ENCODE data around the gene TBC1D8.

Gene TBC1D8

GRCh38 chr2:101114268-101114783 is 36.9 kb downstream of the TBC1D8 start:
- TF ChIP-seq, protein P1, sequence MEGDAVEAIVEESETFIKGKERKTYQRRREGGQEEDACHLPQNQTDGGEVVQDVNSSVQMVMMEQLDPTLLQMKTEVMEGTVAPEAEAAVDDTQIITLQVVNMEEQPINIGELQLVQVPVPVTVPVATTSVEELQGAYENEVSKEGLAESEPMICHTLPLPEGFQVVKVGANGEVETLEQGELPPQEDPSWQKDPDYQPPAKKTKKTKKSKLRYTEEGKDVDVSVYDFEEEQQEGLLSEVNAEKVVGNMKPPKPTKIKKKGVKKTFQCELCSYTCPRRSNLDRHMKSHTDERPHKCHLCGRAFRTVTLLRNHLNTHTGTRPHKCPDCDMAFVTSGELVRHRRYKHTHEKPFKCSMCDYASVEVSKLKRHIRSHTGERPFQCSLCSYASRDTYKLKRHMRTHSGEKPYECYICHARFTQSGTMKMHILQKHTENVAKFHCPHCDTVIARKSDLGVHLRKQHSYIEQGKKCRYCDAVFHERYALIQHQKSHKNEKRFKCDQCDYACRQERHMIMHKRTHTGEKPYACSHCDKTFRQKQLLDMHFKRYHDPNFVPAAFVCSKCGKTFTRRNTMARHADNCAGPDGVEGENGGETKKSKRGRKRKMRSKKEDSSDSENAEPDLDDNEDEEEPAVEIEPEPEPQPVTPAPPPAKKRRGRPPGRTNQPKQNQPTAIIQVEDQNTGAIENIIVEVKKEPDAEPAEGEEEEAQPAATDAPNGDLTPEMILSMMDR (conservative IDR thresholded peaks at IDR 0.05; ENCODE audit: control insufficient read depth, insufficient read depth, low read depth, low read length), result no peak
- H3K4me3 ChIP-seq (ENCODE audit: control insufficient read depth, low read depth, low read length), result no peak overlapping the region

DNA sequence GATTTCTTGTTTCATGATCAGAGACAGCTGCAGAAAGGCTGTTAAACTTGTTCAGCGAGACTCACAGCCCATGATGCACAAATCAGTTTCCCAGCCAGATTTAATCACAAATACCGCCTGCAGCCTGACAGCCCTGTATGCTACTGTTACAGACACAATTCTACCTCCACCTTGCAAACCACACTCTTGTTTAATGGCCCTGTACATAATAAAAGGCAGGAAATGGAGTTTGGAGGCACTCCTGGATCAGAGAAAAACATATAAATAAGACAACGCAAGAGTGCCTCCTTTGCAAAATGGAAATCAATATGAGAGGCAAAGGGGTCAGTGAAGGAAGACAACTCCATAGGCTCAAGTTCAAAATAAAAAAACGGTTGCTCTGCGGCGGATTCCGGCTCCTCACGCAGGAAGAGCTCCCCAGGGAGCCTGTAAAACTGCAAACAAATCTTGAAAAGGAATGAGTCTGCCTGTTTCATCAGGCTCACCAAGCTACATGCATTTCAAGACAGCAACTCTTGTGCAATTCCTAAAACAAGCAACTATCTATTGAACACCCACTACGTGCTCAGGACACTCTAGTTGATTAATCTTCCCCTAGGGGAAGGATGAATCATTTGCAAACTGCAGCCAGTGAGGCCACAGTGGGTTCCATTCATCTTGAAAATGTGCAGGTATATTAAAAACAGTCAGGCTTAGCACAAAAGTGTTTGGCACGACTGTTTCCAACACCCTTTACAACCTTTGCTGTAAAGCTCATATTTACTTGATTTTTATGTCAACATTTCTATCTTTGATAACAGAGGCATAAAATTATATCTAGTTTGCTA is 37.5 kb downstream of the TBC1D8 start:
- DNase-seq (ENCODE audit: low read depth), result peak; percentile 99
- no peak overlapping the region for H3K4me3 ChIP-seq (ENCODE audit: control insufficient read depth, low read depth, low read length)
- TF ChIP-seq, protein P1 (conservative IDR thresholded peaks at IDR 0.05; ENCODE audit: control insufficient read depth, insufficient read depth, low read depth, low read length), result no peak

More at GRCh38 chr2:101114268-101114783, 36.9 kb downstream of the TBC1D8 start:
- DNase-seq (ENCODE audit: low read depth), result no peak

- TF ChIP-seq, protein P1 (conservative IDR thresholded peaks at IDR 0.05; ENCODE audit: control insufficient read depth, insufficient read depth, low read depth, low read length), result no peak
- no peak for DNase-seq (ENCODE audit: low read depth)
- H3K4me3 ChIP-seq (ENCODE audit: control insufficient read depth, low read depth, low read length), result no peak overlapping the region
Measured at GRCh38 chr2:101112772-101113157, 38.4 kb downstream of the TBC1D8 start.

DNA sequence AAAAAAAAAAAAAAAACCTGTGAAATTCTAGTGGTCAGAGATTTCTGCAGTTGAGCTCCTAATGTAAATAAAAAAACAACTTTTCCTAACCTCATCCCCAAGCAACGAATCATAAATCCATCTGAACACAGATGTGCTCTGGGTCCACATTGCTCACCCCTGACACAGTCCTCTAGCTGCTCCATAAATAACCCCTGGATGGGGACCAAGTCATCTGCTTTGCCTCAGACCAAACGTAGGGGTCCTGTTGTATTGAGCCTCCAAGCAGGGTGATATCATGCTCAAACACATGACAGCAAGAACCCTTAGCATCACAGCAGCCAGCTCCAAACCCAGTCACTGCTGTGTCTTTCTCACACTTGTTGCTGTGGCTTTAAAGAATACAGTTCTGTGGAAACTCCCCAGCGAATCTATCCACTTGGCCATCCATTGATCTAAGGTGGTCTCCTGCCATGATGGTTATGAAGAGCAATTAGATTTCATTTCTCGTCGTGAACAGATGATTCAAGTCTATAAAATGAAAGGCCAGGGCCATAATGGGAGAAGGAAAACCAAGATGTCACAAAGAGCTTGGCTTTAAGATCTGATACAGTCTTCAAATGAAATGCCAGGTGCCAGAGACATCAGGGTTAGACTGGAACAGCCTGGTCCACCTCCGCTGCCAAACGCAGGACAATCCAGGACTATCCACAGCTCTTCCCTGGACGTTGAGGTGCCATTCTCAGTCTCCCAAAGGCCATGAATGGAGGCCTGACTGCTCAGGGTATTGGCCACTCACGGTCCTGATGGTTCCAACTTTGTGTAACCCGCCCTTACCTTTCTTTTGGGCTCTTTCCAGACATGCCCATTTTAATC is 39.0 kb downstream of the TBC1D8 start:
- TF ChIP-seq, protein P1 (conservative IDR thresholded peaks at IDR 0.05; ENCODE audit: control insufficient read depth, insufficient read depth, low read depth, low read length), result no peak
- DNase-seq (ENCODE audit: low read depth), result peak; percentile 100
- no peak overlapping the region for H3K4me3 ChIP-seq (ENCODE audit: control insufficient read depth, low read depth, low read length)

- no peak overlapping the region for H3K4me3 ChIP-seq (ENCODE audit: control insufficient read depth, low read depth, low read length)
- DNase-seq (ENCODE audit: low read depth), result no peak
- TF ChIP-seq, protein P1 (conservative IDR thresholded peaks at IDR 0.05; ENCODE audit: control insufficient read depth, insufficient read depth, low read depth, low read length), result no peak
Measured at GRCh38 chr2:101111262-101111838, 39.8 kb downstream of the TBC1D8 start.

DNA sequence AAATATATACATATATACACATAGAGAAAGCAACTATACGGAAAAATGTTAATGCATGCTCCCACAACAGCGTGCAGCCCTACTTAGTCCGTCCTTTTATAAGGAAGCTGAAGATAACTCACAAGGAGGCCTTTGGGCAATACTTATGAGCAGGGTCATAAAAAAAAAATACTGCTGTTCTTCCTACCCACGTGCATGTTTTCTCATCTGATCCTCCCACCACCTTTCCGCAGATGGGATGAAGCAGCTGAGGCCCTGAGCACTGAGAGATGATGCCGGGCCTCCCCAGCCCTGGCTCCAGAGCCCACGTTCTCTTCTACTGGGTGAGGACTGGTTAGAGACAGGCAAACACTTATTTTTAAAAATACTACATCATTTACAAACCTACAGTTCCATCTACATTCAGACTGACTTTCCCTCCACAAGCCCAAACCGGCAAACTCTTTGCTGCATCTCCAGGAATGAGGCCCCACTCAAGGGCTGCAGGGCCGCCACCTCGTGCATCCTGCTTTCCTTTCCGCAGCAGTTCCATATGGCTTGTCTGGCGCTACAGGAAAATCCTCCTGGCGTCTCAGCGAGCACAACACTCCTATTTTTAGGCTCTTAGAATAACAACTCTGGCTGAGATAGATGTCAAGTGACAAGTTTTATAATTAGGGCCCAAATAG is 41.6 kb downstream of the TBC1D8 start:
- no peak for DNase-seq (ENCODE audit: low read depth)
- no peak overlapping the region for H3K4me3 ChIP-seq (ENCODE audit: control insufficient read depth, low read depth, low read length)
- TF ChIP-seq, protein P1 (conservative IDR thresholded peaks at IDR 0.05; ENCODE audit: control insufficient read depth, insufficient read depth, low read depth, low read length), result no peak
